ENCODE results near the gene ZNF79.
"Not testable (repeated sequence)": the region's sequence is repeated elsewhere in the genome, so short reads cannot be mapped to it uniquely, and the experiment has no call there.

The ZNF79 gene

GRCh38 chr9:127458921-127459320 lies 34.7 kb downstream of the ZNF79 start:
- no peak for DNase-seq

- no peak for DNase-seq
Measured at GRCh38 chr9:127463382-127463781, 39.2 kb downstream of the ZNF79 start.

- DNase-seq, result no peak
Measured at GRCh38 chr9:127463911-127464310, 39.7 kb downstream of the ZNF79 start.

- not testable (repeated sequence) for DNase-seq
Measured at GRCh38 chr9:127466407-127466917, 42.3 kb downstream of the ZNF79 start.

- DNase-seq, result no peak
Measured at GRCh38 chr9:127467621-127468020, 43.4 kb downstream of the ZNF79 start.

GRCh38 chr9:127470662-127471061 lies 46.5 kb downstream of the ZNF79 start:
- no peak for DNase-seq

GRCh38 chr9:127473501-127473900 lies 49.3 kb downstream of the ZNF79 start:
- DNase-seq, result no peak

- DNase-seq, result no peak
Measured at GRCh38 chr9:127473932-127474331, 49.8 kb downstream of the ZNF79 start.

- no peak for DNase-seq
Measured at GRCh38 chr9:127474592-127474991, 50.4 kb downstream of the ZNF79 start.

GRCh38 chr9:127479507-127480081 lies 55.4 kb downstream of the ZNF79 start:
- no peak for DNase-seq

- no peak for DNase-seq
Measured at GRCh38 chr9:127482662-127483061, 58.5 kb downstream of the ZNF79 start.

GRCh38 chr9:127485995-127486394 lies 61.8 kb downstream of the ZNF79 start:
- DNase-seq, result no peak

- no peak for DNase-seq
Measured at GRCh38 chr9:127488946-127489345, 64.8 kb downstream of the ZNF79 start.

- DNase-seq, result no peak
Measured at GRCh38 chr9:127489471-127490115, 65.4 kb downstream of the ZNF79 start.

GRCh38 chr9:127490535-127491230 lies 66.5 kb downstream of the ZNF79 start:
- no peak for DNase-seq

GRCh38 chr9:127491516-127491915 lies 67.3 kb downstream of the ZNF79 start:
- DNase-seq, result no peak

- no peak for DNase-seq
Measured at GRCh38 chr9:127492616-127493015, 68.4 kb downstream of the ZNF79 start.

- no peak for DNase-seq
Measured at GRCh38 chr9:127493592-127494303, 69.6 kb downstream of the ZNF79 start.

GRCh38 chr9:127494304-127494702 lies 70.1 kb downstream of the ZNF79 start:
- DNase-seq, result no peak

Measured in activated CD4-positive, alpha-beta T cell treated with anti-CD3 and anti-CD28 coated beads, Interleukin-10, Interleukin-2, amounts not matched to agents 100 ng/mL and 50 ng/mL, durations not matched to agents 16 hours and 8 hours (primary cell).